Activated naive CD8-positive, alpha-beta T cell treated with anti-CD3 and anti-CD28 coated beads, Interleukin-2, amount 50 U/mL, for 24 hours (primary cell): ENCODE results near the gene FBXW4.
A peak's percentile ranks its signal among the peaks of the same experiment; 100 is the strongest.
"Not testable (repeated sequence)": the region's sequence is repeated elsewhere in the genome, so short reads cannot be mapped to it uniquely, and the experiment has no call there.

Experiments used
- ATAC-seq: fragments of 150-1000 bp; cut with Tn5 transposase; one replicate; pipeline ENCODE4 v1.10.0; 2021
- DNase-seq: peaks from one replicate; pipeline ENCODE4 v3.0.0; 2021
- H3K27ac Mint-ChIP-seq: one replicate; pipeline ENCODE4 v1.8.0; 2021; ENCODE audit warnings: mild to moderate bottlenecking, mixed read lengths
- H3K27me3 Mint-ChIP-seq: one replicate; pipeline ENCODE4 v1.8.0; 2021; ENCODE audit warnings: mixed read lengths
- H3K36me3 Mint-ChIP-seq: one replicate; pipeline ENCODE4 v1.8.0; 2021; ENCODE audit warnings: low read depth, mixed read lengths
- H3K4me1 Mint-ChIP-seq: one replicate; pipeline ENCODE4 v1.8.0; 2021; ENCODE audit warnings: mixed read lengths
- H3K4me3 Mint-ChIP-seq: one replicate; pipeline ENCODE4 v1.8.0; 2021; ENCODE audit warnings: mild to moderate bottlenecking, moderate library complexity, mixed read lengths
- H3K9me3 Mint-ChIP-seq: one replicate; pipeline ENCODE4 v1.8.0; 2021; ENCODE audit warnings: mixed read lengths

FBXW4 gene

DNA sequence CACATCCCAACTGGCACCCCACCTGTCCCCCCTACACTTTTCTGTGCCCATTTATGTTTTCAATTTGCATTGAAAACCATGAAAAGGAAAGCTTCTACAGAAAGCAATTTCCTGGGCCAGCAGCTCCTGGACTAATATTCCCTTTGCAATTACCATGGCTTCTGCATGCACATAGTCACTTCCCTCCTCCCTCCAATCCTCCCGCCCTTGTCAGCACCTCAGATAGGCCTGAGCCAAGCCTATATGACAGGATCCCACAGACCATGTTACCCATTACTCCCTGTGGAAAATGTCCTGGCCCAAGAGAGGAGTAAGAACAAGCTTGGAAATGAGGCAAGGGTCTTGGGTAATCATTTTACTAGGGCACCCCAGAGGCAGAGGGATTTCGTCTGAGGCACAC is 38.1 kb downstream of the FBXW4 start:
- H3K27ac Mint-ChIP-seq = no peak overlapping the region
- no peaks in the 10 kb centered on the region for H3K4me1 Mint-ChIP-seq
- no peaks in the 10 kb centered on the region for H3K9me3 Mint-ChIP-seq
- ATAC-seq = no peak
- no peak overlapping the region for H3K4me3 Mint-ChIP-seq
- peaks cover 25% of the 10 kb centered on the region for H3K36me3 Mint-ChIP-seq
- DNase-seq = no peak
- H3K27me3 Mint-ChIP-seq = no peaks in the 10 kb centered on the region

DNA sequence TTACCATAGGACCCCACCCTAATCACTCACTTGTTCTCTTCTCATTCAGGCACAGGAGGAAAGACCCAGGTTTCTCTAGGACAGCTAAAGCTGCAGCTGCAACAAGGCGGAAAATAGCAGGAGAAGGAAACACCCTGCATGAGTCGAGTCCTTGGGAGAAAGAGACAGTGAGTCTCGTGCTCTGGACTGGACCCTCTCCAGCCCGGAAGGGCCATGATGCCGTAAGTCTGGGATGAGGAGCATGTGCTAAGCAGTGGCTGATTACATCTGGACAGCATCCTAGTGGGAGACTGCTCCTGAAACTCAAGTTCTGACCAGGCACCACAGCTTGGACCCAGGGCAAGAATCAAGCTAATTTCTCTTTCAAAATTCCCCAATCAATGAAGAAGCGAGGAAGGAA is 39.4 kb downstream of the FBXW4 start:
- Mint-ChIP-seq H3K27ac (peak overlapping the region; percentile 15), H3K36me3 (peaks cover 23% of the 10 kb centered on the region), H3K4me3 (no peak overlapping the region), H3K27me3 (no peaks in the 10 kb centered on the region), H3K4me1 (no peaks in the 10 kb centered on the region), H3K9me3 (no peaks in the 10 kb centered on the region)
- DNase-seq (no peak), ATAC-seq (no peak)

DNA sequence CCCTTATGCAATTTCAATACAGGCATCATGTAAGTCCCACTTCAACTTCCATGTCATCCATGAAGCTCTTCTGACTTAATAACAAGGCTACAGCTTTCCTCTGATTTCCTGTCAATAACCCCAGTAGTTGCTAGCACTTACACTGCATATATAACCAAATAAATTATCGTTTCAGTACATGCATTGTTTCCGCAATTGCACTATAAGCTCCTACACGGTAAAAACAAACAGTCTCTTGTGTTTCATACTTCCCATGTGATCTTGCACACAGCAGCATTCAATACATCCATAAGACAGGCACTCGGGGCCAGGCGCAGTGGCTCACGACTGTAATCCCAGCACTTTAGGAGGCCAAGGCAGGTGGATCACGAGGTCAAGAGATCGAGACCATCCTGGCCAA is 41.4 kb downstream of the FBXW4 start:
- H3K27me3 Mint-ChIP-seq = no peaks in the 10 kb centered on the region
- peaks cover 16% of the 10 kb centered on the region for H3K36me3 Mint-ChIP-seq
- no peaks in the 10 kb centered on the region for H3K9me3 Mint-ChIP-seq
- H3K4me3 Mint-ChIP-seq = no peak overlapping the region
- DNase-seq (no peak), ATAC-seq (no peak)
- no peak overlapping the region for H3K27ac Mint-ChIP-seq
- H3K4me1 Mint-ChIP-seq = no peaks in the 10 kb centered on the region

DNA sequence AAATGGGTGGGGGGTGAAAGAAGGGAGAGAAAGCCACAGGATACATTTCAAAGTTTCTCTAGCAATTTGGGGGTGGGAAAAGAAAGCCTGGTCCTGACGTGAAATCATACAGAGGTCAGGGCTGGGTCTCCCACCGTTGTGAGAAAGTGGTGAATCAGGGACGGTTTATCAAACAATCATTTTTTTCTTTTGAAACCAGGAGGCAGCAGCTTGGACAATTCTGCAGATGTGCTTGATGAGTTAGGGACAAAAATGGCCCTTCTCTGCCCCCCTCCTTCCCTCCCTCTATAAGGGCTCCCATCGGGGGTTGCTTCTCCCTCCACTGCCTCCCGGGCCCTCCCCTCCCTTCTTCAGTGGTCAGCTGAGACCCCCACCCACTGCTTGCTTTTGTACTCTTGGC is 43.6 kb downstream of the FBXW4 start:
- no peaks in the 10 kb centered on the region for H3K27me3 Mint-ChIP-seq
- no peaks in the 10 kb centered on the region for H3K9me3 Mint-ChIP-seq
- peaks cover 8% of the 10 kb centered on the region for H3K36me3 Mint-ChIP-seq
- DNase-seq (no peak), ATAC-seq (no peak)
- no peak overlapping the region for H3K27ac Mint-ChIP-seq
- no peak overlapping the region for H3K4me3 Mint-ChIP-seq
- H3K4me1 Mint-ChIP-seq = no peaks in the 10 kb centered on the region

DNA sequence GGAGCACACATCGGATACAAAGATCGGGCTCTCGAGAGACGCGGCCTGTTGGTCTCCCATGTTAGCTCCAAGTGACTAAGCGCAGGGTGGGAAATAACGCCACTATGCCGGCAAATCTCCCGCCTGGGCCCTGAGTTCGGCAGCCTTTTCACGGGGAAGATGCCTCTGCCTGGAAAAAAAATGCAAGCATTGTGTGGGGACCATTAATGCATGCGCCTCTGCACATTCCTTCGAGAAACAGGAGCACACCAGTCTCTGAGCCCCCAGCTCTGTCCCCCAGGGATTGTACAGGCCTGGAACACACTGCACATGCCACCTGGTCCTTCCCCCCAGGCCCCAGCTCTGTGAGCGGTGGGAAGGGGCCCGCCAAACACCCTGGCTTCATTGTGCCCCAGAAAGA is 44.1 kb downstream of the FBXW4 start:
- peaks cover 5% of the 10 kb centered on the region for H3K36me3 Mint-ChIP-seq
- no peak overlapping the region for H3K27ac Mint-ChIP-seq
- no peak for ATAC-seq
- no peak overlapping the region for H3K4me3 Mint-ChIP-seq
- DNase-seq = no peak
- H3K4me1 Mint-ChIP-seq = no peaks in the 10 kb centered on the region
- no peaks in the 10 kb centered on the region for H3K9me3 Mint-ChIP-seq
- H3K27me3 Mint-ChIP-seq = no peaks in the 10 kb centered on the region

DNA sequence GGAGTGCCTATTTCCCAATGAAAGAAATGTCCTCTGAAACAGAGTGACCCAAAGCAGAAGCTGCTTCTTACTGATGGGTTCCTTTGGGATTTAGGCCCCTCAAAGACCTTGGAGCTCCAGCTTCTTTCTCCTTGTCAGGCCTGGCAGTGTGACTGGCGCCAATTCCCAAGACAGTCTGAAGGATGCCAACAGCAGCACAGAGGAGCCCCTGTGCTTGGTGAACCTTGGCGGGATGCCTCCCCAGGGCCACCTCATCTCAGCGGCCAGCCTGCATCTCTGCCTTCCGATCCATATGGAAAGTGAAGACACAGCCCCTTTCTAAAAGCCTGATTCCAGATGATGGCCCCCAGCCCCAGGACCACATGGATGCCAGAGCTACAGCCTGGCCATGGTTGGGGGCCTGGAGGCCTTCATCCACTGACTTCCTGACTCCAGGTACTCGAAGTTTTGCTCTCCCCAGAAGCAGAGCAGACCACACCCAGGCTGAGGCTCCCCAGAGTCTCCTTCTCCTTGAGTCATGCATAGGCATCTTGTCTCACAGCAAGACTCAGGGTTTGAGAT is 45.4 kb downstream of the FBXW4 start:
- DNase-seq (no peak), ATAC-seq (no peak)
- H3K36me3 Mint-ChIP-seq = no peaks in the 10 kb centered on the region
- no peak overlapping the region for H3K27ac Mint-ChIP-seq
- no peaks in the 10 kb centered on the region for H3K4me1 Mint-ChIP-seq
- H3K4me3 Mint-ChIP-seq = no peak overlapping the region
- H3K27me3 Mint-ChIP-seq = no peaks in the 10 kb centered on the region
- H3K9me3 Mint-ChIP-seq = no peaks in the 10 kb centered on the region

DNA sequence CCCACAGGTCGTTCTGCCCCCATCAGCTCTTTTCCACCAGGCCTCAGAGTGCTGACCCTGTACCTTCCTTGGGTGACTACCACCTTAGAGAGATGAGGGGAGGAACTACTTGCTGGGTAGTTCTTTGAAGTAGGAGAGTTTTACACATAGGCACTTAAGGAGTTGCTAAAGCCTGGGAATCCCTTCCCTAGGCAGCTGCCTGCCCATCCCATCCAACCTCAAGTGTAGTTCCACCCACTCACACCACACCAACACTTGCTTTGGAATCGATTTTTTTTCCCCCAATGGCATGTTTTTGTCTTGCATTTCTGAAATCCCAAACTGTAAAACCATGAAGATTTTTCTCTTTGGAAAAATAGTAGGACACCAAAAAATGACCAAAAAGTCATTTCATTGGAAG is 47.7 kb downstream of the FBXW4 start:
- DNase-seq (no peak), ATAC-seq (no peak)
- no peaks in the 10 kb centered on the region for H3K9me3 Mint-ChIP-seq
- H3K27me3 Mint-ChIP-seq = no peaks in the 10 kb centered on the region
- no peaks in the 10 kb centered on the region for H3K4me1 Mint-ChIP-seq
- no peak overlapping the region for H3K4me3 Mint-ChIP-seq
- no peak overlapping the region for H3K27ac Mint-ChIP-seq
- H3K36me3 Mint-ChIP-seq = no peaks in the 10 kb centered on the region

DNA sequence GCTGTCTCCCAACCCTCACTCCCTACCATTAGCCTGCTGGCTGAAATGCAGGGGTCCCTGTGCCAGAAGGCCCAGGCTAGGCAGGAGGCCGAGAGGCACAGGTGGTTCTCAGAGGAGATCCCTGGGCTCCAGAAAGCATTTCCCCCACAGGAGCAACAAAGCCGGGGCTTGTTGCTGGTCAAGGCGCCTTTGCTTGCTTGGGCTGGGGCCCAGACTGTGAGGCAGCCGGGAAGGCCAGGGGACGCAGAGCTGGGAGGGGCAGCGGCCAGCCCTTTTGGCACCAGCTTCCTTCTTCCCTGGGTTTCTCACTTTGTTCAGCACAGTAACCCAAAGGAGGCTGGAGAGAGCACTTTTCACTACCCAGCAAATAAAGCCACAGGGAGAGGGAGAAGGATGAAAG is 48.6 kb downstream of the FBXW4 start:
- no peak for DNase-seq
- H3K27ac Mint-ChIP-seq = no peak overlapping the region
- ATAC-seq = no peak
- H3K9me3 Mint-ChIP-seq = no peaks in the 10 kb centered on the region
- H3K4me3 Mint-ChIP-seq = no peak overlapping the region
- H3K4me1 Mint-ChIP-seq = no peaks in the 10 kb centered on the region
- H3K36me3 Mint-ChIP-seq = peaks cover under 1% of the 10 kb centered on the region
- no peaks in the 10 kb centered on the region for H3K27me3 Mint-ChIP-seq

DNA sequence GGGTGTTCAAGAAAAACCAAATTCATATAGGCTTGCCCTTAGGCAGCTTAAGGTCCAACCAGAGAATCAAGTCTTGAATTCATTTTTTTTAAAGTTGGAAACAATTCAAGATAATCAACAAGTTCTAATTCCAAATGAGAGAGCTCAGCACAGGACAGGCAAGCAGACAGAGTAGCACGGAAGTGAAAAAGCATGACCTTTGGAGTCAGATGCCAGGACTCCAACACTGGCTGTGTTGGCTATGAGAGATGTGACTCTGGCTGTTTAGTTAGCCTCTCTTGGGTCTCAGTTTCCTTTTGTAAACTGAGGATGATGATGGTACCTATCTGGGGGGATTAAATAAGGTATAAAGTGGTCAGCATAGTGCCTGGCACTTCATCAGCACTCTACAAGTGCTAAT is 49.3 kb downstream of the FBXW4 start:
- ATAC-seq (no peak), DNase-seq (no peak)
- H3K36me3 Mint-ChIP-seq = peaks cover 2% of the 10 kb centered on the region
- no peaks in the 10 kb centered on the region for H3K9me3 Mint-ChIP-seq
- no peak overlapping the region for H3K27ac Mint-ChIP-seq
- H3K4me1 Mint-ChIP-seq = no peaks in the 10 kb centered on the region
- H3K4me3 Mint-ChIP-seq = no peak overlapping the region
- H3K27me3 Mint-ChIP-seq = no peaks in the 10 kb centered on the region

DNA sequence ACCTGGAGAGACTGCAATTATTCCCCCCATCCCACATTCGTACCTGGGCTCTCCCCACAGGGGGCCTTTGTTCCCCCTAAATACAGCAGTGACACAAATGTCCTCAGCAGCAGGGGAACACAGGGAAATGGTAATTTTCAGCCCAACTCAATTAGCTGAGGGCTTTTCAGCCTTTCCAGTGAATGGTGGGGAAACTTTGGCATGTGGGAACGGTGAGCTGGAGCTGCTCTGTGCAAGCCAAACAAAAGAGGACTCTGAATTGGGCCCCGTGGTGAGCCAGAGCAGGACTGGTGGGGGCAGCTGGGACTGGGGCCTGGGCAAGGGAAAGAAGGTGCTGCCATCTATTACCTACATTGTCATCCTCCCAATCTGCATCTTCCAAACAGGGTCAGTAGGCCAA is 51.0 kb downstream of the FBXW4 start:
- H3K9me3 Mint-ChIP-seq = no peaks in the 10 kb centered on the region
- H3K27me3 Mint-ChIP-seq = no peaks in the 10 kb centered on the region
- H3K4me3 Mint-ChIP-seq = no peak overlapping the region
- ATAC-seq (no peak), DNase-seq (no peak)
- H3K27ac Mint-ChIP-seq = no peak overlapping the region
- H3K36me3 Mint-ChIP-seq = peaks cover 11% of the 10 kb centered on the region
- peaks cover 3% of the 10 kb centered on the region for H3K4me1 Mint-ChIP-seq

DNA sequence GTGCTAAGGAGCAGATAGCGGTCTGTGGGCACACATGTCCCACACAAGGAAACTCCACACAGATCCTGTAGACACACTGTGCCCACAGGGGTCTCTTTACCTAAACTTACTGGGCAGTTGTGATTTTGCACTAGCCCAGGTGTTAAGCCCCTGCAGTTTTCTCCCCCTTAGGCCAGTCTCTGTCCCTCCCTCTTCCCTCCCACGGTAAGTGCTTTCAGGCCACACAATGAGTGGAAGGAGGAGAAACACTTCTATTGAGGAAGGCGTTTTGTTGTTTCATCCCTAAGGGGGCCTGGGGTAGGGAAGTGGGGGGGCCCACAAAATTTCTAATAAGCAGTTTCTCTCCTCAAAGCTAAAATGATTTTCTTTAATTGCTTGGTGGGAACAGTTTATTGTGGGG is 51.4 kb downstream of the FBXW4 start:
- Mint-ChIP-seq H3K4me1 (peaks cover 3% of the 10 kb centered on the region), H3K27ac (no peak overlapping the region), H3K9me3 (no peaks in the 10 kb centered on the region), H3K4me3 (no peak overlapping the region), H3K27me3 (no peaks in the 10 kb centered on the region), H3K36me3 (peaks cover 12% of the 10 kb centered on the region)
- ATAC-seq = no peak
- no peak for DNase-seq

DNA sequence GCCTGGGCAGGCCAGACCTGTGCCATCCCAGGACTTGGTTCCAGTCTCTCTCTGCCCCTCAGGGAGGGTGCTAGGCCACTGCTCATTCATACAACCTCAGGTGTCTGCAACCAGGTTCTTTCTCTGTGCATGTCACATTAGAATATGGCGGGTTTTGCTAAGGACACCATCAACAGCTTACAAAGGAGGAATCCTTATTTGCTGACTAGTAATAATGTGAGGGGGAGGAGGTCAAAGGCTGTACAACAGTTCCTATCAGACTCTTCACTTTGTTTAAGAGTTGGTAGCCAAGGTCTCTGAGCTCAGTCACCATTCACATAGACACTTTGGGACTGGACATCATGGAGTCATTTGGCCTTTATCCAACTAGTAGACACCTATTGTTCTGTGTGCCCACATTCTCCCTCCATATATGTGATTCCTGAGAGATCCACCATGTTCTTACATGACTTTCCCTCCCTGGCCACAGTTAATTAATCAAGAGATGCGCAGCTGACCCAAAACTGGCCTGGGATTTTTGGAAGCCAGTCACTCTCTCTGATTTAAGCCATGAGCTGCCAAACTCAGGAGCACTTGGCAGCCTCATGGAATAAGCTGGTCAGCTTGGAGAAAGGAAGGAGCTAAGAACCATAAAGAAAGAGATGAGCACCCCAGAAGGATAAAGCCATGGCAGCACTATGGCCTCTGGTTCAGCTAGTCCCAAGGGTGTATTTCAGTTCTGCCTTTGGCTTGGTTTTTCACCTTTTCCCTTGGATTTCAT is 55.6 kb downstream of the FBXW4 start:
- no peaks in the 10 kb centered on the region for H3K9me3 Mint-ChIP-seq
- no peak overlapping the region for H3K27ac Mint-ChIP-seq
- H3K4me3 Mint-ChIP-seq = no peak overlapping the region
- peaks cover 7% of the 10 kb centered on the region for H3K4me1 Mint-ChIP-seq
- H3K27me3 Mint-ChIP-seq = no peaks in the 10 kb centered on the region
- DNase-seq (no peak), ATAC-seq (no peak)
- peaks cover 25% of the 10 kb centered on the region for H3K36me3 Mint-ChIP-seq

DNA sequence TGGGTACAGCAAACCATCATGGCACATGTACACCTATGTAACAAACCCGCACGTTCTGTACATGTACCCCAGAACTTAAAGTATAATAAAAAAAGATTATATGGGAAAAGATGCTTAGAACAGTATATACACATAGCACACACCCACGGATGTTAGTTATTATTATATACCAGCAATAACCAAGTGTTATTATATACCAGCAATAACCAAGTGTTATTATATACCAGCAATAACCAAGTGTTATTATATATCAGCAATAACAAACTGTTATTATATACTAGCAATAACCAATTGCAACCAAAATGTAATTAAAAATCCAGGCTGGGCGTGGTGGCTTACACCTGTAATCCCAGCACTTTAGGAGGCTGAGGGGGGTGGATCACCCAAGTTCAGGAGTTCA is 61.5 kb downstream of the FBXW4 start:
- peaks cover 17% of the 10 kb centered on the region for H3K36me3 Mint-ChIP-seq
- not testable (repeated sequence) for H3K4me3 Mint-ChIP-seq, DNase-seq, H3K9me3 Mint-ChIP-seq, H3K4me1 Mint-ChIP-seq, H3K27me3 Mint-ChIP-seq, ATAC-seq, H3K27ac Mint-ChIP-seq

DNA sequence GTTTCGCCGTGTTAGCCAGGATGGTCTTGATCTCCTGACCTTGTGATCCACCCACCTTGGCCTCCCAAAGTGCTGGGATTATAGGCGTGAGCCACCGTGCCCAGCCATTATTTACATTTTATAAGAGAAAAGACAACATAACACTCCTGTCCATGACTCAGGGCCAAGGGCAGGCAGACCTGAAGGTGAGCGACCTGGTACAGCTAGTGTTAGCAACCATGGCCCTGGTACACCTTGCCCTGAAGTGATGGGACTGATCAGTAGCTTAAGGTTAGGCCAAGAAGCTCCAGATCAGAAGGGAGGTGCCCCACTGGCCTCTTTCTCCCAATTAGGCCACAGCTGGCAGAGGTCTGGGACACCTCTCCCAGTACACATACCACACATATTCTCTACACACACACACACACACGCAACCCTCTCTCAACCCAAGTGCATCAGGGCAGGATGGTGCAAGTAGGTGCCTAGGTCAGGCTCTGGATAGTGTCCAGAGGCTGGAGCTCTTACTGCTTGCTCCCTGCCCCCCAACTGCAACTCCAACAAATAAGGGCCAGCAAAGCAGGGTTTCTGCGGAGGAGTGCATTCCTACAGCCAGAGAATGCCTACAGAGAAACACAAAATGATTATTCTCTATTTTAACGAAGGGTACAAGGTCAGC is 63.0 kb downstream of the FBXW4 start:
- Mint-ChIP-seq H3K27ac (peak overlapping the region; percentile 5), H3K4me3 (no peak overlapping the region), H3K36me3 (peaks cover 9% of the 10 kb centered on the region), H3K9me3 (no peaks in the 10 kb centered on the region), H3K4me1 (peaks cover 4% of the 10 kb centered on the region), H3K27me3 (no peaks in the 10 kb centered on the region)
- no peak for ATAC-seq
- DNase-seq = no peak

DNA sequence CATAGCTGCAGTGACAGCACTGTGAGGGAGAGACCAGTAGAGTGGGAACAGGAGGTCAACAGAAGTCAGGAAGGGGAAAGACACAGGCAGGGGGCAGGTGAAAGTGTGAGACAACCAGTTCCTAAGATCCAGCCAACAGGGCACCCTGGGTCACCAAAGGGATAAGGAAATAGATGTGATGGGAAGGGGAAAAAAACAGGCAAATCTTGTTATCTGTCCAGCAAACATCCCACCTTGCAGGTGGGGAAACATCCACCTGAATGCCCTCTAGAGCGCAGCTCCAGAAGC is 64.4 kb downstream of the FBXW4 start:
- DNase-seq = no peak
- ATAC-seq = no peak
- no peaks in the 10 kb centered on the region for H3K9me3 Mint-ChIP-seq
- H3K27me3 Mint-ChIP-seq = no peaks in the 10 kb centered on the region
- H3K36me3 Mint-ChIP-seq = peaks cover 7% of the 10 kb centered on the region
- no peak overlapping the region for H3K4me3 Mint-ChIP-seq
- H3K27ac Mint-ChIP-seq = no peak overlapping the region
- H3K4me1 Mint-ChIP-seq = peaks cover 2% of the 10 kb centered on the region
